HEK293 (cell line): ENCODE results near the gene TMEM151B.

Experiments used
- CTCF ChIA-PET: fragments of 350-600 bp; formaldehyde crosslinking; extraction: SDS; loops from one replicate; lab custom pipeline; 2021; ENCODE audit warnings: antibody characterized with exemption; lab: Yijun Ruan, JAX
- POLR2A ChIA-PET: fragments of 300-600 bp; formaldehyde crosslinking; extraction: SDS; loops from one replicate; lab custom pipeline; 2020; ENCODE audit warnings: antibody characterized with exemption, inconsistent platforms; lab: Yijun Ruan, JAX
- H3K27ac ChIP-seq: fragments of 200-500 bp; sonication (Bioruptor generic); 2 replicates; pipeline ENCODE4 v1.5.1; 2014; ENCODE audit warnings: low read depth, low read length, control low read depth, inconsistent platforms; ENCODE audit errors: extremely low read depth
- H3K36me3 ChIP-seq, 2 experiments: fragments of 200-500 bp in 1 of 2; sonication (Bioruptor generic) in 1 of 2; 1 replicate in 1 of 2; 2 replicates in 1 of 2; pipeline ENCODE4 v1.5.1; 2014 to 2017; ENCODE audit warnings: inconsistent platforms in 2 of 2, low read length in 2 of 2; ENCODE audit not compliant: control insufficient read depth in 2 of 2, insufficient read depth in 1 of 2
- H3K4me1 ChIP-seq: fragments of 200-500 bp; sonication (Bioruptor generic); 2 replicates; pipeline ENCODE4 v1.5.1; 2014; ENCODE audit warnings: mild to moderate bottlenecking, low read length, inconsistent platforms; ENCODE audit not compliant: control insufficient read depth, insufficient read depth
- H3K4me3 ChIP-seq: 2 replicates; pipeline ENCODE4 v1.5.1; 2011; ENCODE audit warnings: low read depth, mild to moderate bottlenecking, control low read depth, low read length, moderate library complexity
- H3K9me3 ChIP-seq: fragments of 200-500 bp; sonication (Bioruptor generic); 2 replicates; pipeline ENCODE4 v1.5.1; 2014; ENCODE audit warnings: low read depth, low read length, inconsistent platforms; ENCODE audit not compliant: control insufficient read depth, insufficient read depth
- EGR2 ChIP-seq: fragments of 450-650 bp; formaldehyde crosslinking; IDR thresholded peaks from 2 replicates; pipeline ENCODE4 v1.5.1; 2016; ENCODE audit warnings: low read depth, missing biosample characterization, missing genetic modification characterization
- KLF7 ChIP-seq: fragments of 450-650 bp; formaldehyde crosslinking; IDR thresholded peaks from 2 replicates; pipeline ENCODE4 v1.5.1; 2016; ENCODE audit warnings: missing biosample characterization, missing genetic modification characterization, borderline replicate concordance
- KLF8 ChIP-seq: fragments of 450-650 bp; formaldehyde crosslinking; IDR thresholded peaks from 2 replicates; pipeline ENCODE4 v1.5.1; 2016; ENCODE audit warnings: missing biosample characterization, missing genetic modification characterization
- KLF9 ChIP-seq: fragments of 450-650 bp; formaldehyde crosslinking; IDR thresholded peaks from 2 replicates; pipeline ENCODE4 v1.5.1; 2016; ENCODE audit warnings: missing biosample characterization, missing genetic modification characterization, low read depth
- ZBTB21 ChIP-seq: fragments of 450-650 bp; formaldehyde crosslinking; IDR thresholded peaks from 2 replicates; pipeline ENCODE4 v1.5.1; 2017; ENCODE audit warnings: missing biosample characterization, missing genetic modification characterization
- ZBTB7A ChIP-seq: fragments of 450-650 bp; formaldehyde crosslinking; IDR thresholded peaks from 2 replicates; pipeline ENCODE4 v1.5.1; 2016; ENCODE audit warnings: low read depth, missing biosample characterization, missing genetic modification characterization
- ZBTB8A ChIP-seq: fragments of 450-650 bp; formaldehyde crosslinking; IDR thresholded peaks from 2 replicates; pipeline ENCODE4 v1.5.1; 2016; ENCODE audit warnings: missing biosample characterization, missing genetic modification characterization
- ZFHX2 ChIP-seq: fragments of 450-650 bp; formaldehyde crosslinking; conservative IDR thresholded peaks from 2 replicates; pipeline ENCODE4 v1.5.1; 2016; ENCODE audit warnings: missing biosample characterization, missing genetic modification characterization
- ZNF146 ChIP-seq: fragments of 450-650 bp; formaldehyde crosslinking; IDR thresholded peaks from 2 replicates; pipeline ENCODE4 v1.5.1; 2016; ENCODE audit warnings: missing biosample characterization, missing genetic modification characterization
- ZNF292 ChIP-seq: fragments of 450-650 bp; formaldehyde crosslinking; IDR thresholded peaks from 2 replicates; pipeline ENCODE4 v1.5.1; 2016; ENCODE audit warnings: low read depth, missing biosample characterization, missing genetic modification characterization, borderline replicate concordance
- ZNF335 ChIP-seq: fragments of 450-650 bp; formaldehyde crosslinking; conservative IDR thresholded peaks from 2 replicates; pipeline ENCODE4 v1.5.1; 2016; ENCODE audit warnings: missing biosample characterization, missing genetic modification characterization
- ZNF398 ChIP-seq: fragments of 450-650 bp; formaldehyde crosslinking; IDR thresholded peaks from 2 replicates; pipeline ENCODE4 v1.5.1; 2017; ENCODE audit warnings: missing biosample characterization, missing genetic modification characterization
- ZNF561 ChIP-seq: fragments of 450-650 bp; IDR thresholded peaks from 2 replicates; pipeline ENCODE4 v1.5.1; 2018; ENCODE audit warnings: missing biosample characterization, missing genetic modification characterization, borderline replicate concordance
- ZNF571 ChIP-seq: fragments of 450-650 bp; formaldehyde crosslinking; IDR thresholded peaks from 2 replicates; pipeline ENCODE4 v1.5.0; 2017; ENCODE audit warnings: missing biosample characterization, missing genetic modification characterization
- ZNF701 ChIP-seq: fragments of 450-650 bp; formaldehyde crosslinking; IDR thresholded peaks from 2 replicates; pipeline ENCODE4 v1.5.1; 2016; ENCODE audit warnings: missing biosample characterization, missing genetic modification characterization
- ZNF777 ChIP-seq: fragments of 450-650 bp; formaldehyde crosslinking; IDR thresholded peaks from 2 replicates; pipeline ENCODE4 v1.5.1; 2017; ENCODE audit warnings: missing biosample characterization, missing genetic modification characterization, borderline replicate concordance
- ZNF791 ChIP-seq: fragments of 450-650 bp; formaldehyde crosslinking; IDR thresholded peaks from 2 replicates; pipeline ENCODE4 v1.5.1; 2016; ENCODE audit warnings: missing biosample characterization, missing genetic modification characterization
- ZSCAN23 ChIP-seq: fragments of 450-650 bp; formaldehyde crosslinking; IDR thresholded peaks from 2 replicates; pipeline ENCODE4 v1.5.1; 2016; ENCODE audit warnings: missing biosample characterization, missing genetic modification characterization

TMEM151B gene

GRCh38 chr6:44257025-44257752 is 13.1 kb upstream of the TMEM151B start, which contains the start of gene SLC35B2 (continued):
- TF ChIP-seq KLF8 (tag by site-specific recombination) (peak; percentile 97), ZNF571 (tag by site-specific recombination) (no peak), ZNF701 (tag by site-specific recombination) (no peak), ZNF146 (tag by site-specific recombination) (peak; percentile 69), ZNF561 (tag by site-specific recombination) (peak; percentile 60; the same call in 1 of the 2 replicates), KLF9 (tag by site-specific recombination) (peak; percentile 87)

- CTCF ChIA-PET: interaction anchor here (0.6 to 3.2 kb wide), 9 partner anchors 11 to 926 kb away, joined by 3 to 36 read pairs (median 14); partner anchors contain the start of gene HSP90AB1
Observed at GRCh38 chr6:44257753-44258324, 12.4 kb upstream of the TMEM151B start.

GRCh38 chr6:44258325-44258863 is 11.9 kb upstream of the TMEM151B start:
- CTCF ChIA-PET: interaction anchor here (0.6 to 1.0 kb wide), 4 partner anchors 40 to 925 kb away, joined by 3 to 5 read pairs (median 4); no protein-coding TSS in a partner anchor

More at GRCh38 chr6:44257753-44258324, 12.4 kb upstream of the TMEM151B start:
- Histone ChIP-seq H3K36me3 (peaks cover 0 to 62% of the 10 kb centered on the region in 2 experiments; a peak in 2 of 3 replicates), H3K4me3 (peak overlapping the region; percentile 82), H3K27ac (peak overlapping the region; percentile 20; the same call in 1 of the 2 replicates), H3K9me3 (no peaks in the 10 kb centered on the region), H3K4me1 (no peaks in the 10 kb centered on the region)
- POLR2A ChIA-PET: interaction anchor here (0.6 to 3.7 kb wide), 8 partner anchors 11 to 161 kb away, joined by 3 to 131 read pairs (median 4); partner anchors contain the start of genes HSP90AB1 and SLC29A1
- 0 out of 2 replicates have a peak, but pooled peaks have one; percentile 17 for TF ChIP-seq ZNF777
- peak; percentile 45; the same call in 1 of the 2 replicates for TF ChIP-seq ZNF335 (tag by site-specific recombination)
- TF ChIP-seq ZFHX2 (tag by site-specific recombination): peak; percentile 82
- no peak for TF ChIP-seq ZBTB21
- TF ChIP-seq ZBTB7A (tag by site-specific recombination): 0 out of 2 replicates have a peak, but pooled peaks have one; percentile 36
- TF ChIP-seq EGR2 (tag by site-specific recombination): peak; percentile 71
- TF ChIP-seq ZSCAN23: no peak

More at GRCh38 chr6:44258325-44258863, 11.9 kb upstream of the TMEM151B start:
- no peaks in the 10 kb centered on the region for H3K9me3 ChIP-seq
- TF ChIP-seq ZBTB7A (tag by site-specific recombination): no peak
- TF ChIP-seq KLF7 (tag by site-specific recombination): no peak
- no peak for TF ChIP-seq ZNF292 (tag by site-specific recombination)
- TF ChIP-seq ZNF398: no peak
- TF ChIP-seq ZFHX2 (tag by site-specific recombination): no peak
- TF ChIP-seq ZBTB8A (tag by site-specific recombination): no peak
- TF ChIP-seq ZNF791 (tag by site-specific recombination): no peak
- POLR2A ChIA-PET: interaction anchor here (0.6 kb wide), 1 partner anchor 12 kb away, joined by 3 read pairs; the partner anchor contains the start of gene HSP90AB1
- H3K27ac ChIP-seq: no peak overlapping the region
- peaks cover 0 to 56% of the 10 kb centered on the region in 2 experiments; a peak in 2 of 3 replicates for H3K36me3 ChIP-seq
- no peaks in the 10 kb centered on the region for H3K4me1 ChIP-seq
- H3K4me3 ChIP-seq: no peak overlapping the region
